Measurements from ENCODE around the gene ZNF708.
"Not testable (repeated sequence)": the region's sequence is repeated elsewhere in the genome, so short reads cannot be mapped to it uniquely, and the experiment has no call there.

Gene ZNF708

GRCh38 chr19:21321996-21322395 lies 7.2 kb downstream of the ZNF708 start:
- no peak overlapping the region for H3K27ac ChIP-seq (ENCODE audit: low read depth, low read length)
- peaks cover 8% of the 10 kb centered on the region for H3K4me1 ChIP-seq (ENCODE audit: control insufficient read depth, insufficient read depth, low read length, unreplicated experiment)
- no peak overlapping the region for H3K4me3 ChIP-seq (ENCODE audit: low read depth, low read length)
- H3K79me2 ChIP-seq (ENCODE audit: control insufficient read depth, insufficient read depth, low read length, unreplicated experiment) = peaks cover 75% of the 10 kb centered on the region
- H3K36me3 ChIP-seq (ENCODE audit: insufficient read depth, low read length) = peaks cover 11% of the 10 kb centered on the region; the same call in 1 of the 2 replicates
- H2AFZ ChIP-seq (ENCODE audit: low read length, unreplicated experiment) = no peak overlapping the region
- no peaks in the 10 kb centered on the region for H3K27me3 ChIP-seq (ENCODE audit: insufficient read depth, low read length)

DNA sequence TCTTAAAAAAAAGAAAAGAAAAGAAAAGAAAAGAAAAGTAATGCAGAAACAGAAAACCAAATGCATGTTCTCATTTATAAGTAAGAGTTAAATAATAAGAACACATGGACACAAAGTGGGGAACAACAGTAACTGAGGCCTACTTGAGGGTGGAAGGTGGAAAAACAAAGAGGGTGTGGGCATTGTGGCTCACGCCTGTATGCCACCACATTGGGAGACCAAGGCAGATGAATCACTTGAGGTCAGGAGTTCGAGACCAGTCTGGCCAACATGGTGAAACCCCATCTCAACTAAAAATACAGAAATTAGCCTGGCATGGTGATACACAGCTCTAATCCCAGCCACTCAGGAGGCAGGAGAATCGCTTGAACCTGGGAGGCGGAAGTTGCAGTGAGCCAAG lies 8.1 kb downstream of the ZNF708 start:
- H3K79me2 ChIP-seq (ENCODE audit: control insufficient read depth, insufficient read depth, low read length, unreplicated experiment) = peaks cover 70% of the 10 kb centered on the region
- peaks cover 8% of the 10 kb centered on the region for H3K4me1 ChIP-seq (ENCODE audit: control insufficient read depth, insufficient read depth, low read length, unreplicated experiment)
- no peak overlapping the region for H3K4me3 ChIP-seq (ENCODE audit: low read depth, low read length)
- H3K36me3 ChIP-seq (ENCODE audit: insufficient read depth, low read length) = peaks cover 6% of the 10 kb centered on the region; the same call in 1 of the 2 replicates
- no peak overlapping the region for H3K27ac ChIP-seq (ENCODE audit: low read depth, low read length)
- no peaks in the 10 kb centered on the region for H3K27me3 ChIP-seq (ENCODE audit: insufficient read depth, low read length)
- H2AFZ ChIP-seq (ENCODE audit: low read length, unreplicated experiment) = no peak overlapping the region

DNA sequence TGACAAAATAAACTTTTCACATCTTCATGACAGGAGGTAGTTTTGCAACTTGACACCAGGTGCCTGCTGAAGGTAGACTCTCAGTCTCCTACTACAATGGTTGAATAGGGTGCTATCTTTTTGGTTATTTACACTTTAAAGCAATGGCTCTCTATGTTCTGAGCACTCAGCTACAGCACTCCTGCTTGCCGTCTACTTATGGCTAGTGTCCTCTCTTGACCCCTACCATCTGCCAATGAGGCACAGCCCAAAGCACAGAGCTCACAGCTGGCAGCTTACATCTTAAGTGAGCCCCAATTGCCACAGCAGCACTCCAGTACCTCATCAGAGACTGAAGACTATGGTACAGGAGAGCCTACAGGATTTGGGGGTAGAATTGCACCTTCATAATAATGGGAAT lies 11.4 kb downstream of the ZNF708 start:
- no peaks in the 10 kb centered on the region for H3K27me3 ChIP-seq (ENCODE audit: insufficient read depth, low read length)
- H3K4me3 ChIP-seq (ENCODE audit: low read depth, low read length) = no peak overlapping the region
- peaks cover 15% of the 10 kb centered on the region for H3K4me1 ChIP-seq (ENCODE audit: control insufficient read depth, insufficient read depth, low read length, unreplicated experiment)
- no peak overlapping the region for H3K27ac ChIP-seq (ENCODE audit: low read depth, low read length)
- no peak overlapping the region for H2AFZ ChIP-seq (ENCODE audit: low read length, unreplicated experiment)
- H3K79me2 ChIP-seq (ENCODE audit: control insufficient read depth, insufficient read depth, low read length, unreplicated experiment) = peaks cover 53% of the 10 kb centered on the region
- no peaks in the 10 kb centered on the region for H3K36me3 ChIP-seq (ENCODE audit: insufficient read depth, low read length)

DNA sequence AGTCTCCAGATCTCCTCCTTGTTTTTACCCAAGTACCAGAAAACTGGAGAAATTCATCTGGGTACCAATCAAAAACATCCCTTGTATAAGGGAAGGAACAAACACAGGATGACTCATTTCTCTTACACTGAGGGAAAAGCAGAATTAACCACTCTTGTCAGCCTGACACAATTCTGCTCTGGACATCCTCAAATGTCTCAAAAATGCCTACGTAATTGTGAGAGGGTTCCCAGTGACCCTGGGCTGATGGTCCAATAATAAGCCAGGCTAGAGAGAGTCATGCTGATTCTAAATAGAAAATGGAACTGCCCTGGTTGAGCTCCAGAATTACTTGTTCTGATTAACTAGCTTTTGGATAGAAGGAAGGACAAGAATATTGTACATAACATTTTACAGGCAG lies 14.5 kb downstream of the ZNF708 start:
- peaks cover 7% of the 10 kb centered on the region for H3K4me1 ChIP-seq (ENCODE audit: control insufficient read depth, insufficient read depth, low read length, unreplicated experiment)
- H2AFZ ChIP-seq (ENCODE audit: low read length, unreplicated experiment) = no peak overlapping the region
- H3K4me3 ChIP-seq (ENCODE audit: low read depth, low read length) = no peak overlapping the region
- no peak overlapping the region for H3K27ac ChIP-seq (ENCODE audit: low read depth, low read length)
- no peaks in the 10 kb centered on the region for H3K27me3 ChIP-seq (ENCODE audit: insufficient read depth, low read length)
- peaks cover 47% of the 10 kb centered on the region for H3K79me2 ChIP-seq (ENCODE audit: control insufficient read depth, insufficient read depth, low read length, unreplicated experiment)
- H3K36me3 ChIP-seq (ENCODE audit: insufficient read depth, low read length) = no peaks in the 10 kb centered on the region

DNA sequence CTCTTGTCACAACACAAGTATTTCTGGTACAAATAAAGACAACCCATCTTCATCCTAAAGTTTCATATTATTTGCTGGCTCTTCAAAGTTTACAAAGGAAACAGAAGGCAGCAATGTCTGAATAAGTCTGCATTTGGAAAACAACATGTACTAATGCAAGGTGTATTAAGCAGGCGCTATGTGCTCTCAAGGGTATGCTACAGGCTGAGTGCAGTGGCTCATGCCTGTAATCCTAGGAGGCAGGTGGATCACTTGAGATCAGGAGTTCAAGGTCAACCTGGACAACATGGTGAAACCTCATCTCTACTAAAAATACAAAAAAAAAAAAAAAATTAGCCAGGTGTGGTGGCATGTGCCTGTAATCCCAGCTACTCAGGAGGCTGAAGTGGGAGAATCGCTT lies 16.4 kb downstream of the ZNF708 start:
- not testable (repeated sequence) for H2AFZ ChIP-seq (ENCODE audit: low read length, unreplicated experiment); H3K27ac ChIP-seq (ENCODE audit: low read depth, low read length); H3K4me1 ChIP-seq (ENCODE audit: control insufficient read depth, insufficient read depth, low read length, unreplicated experiment); H3K36me3 ChIP-seq (ENCODE audit: insufficient read depth, low read length); H3K27me3 ChIP-seq (ENCODE audit: insufficient read depth, low read length); H3K4me3 ChIP-seq (ENCODE audit: low read depth, low read length)
- H3K79me2 ChIP-seq (ENCODE audit: control insufficient read depth, insufficient read depth, low read length, unreplicated experiment) = peaks cover 35% of the 10 kb centered on the region

GRCh38 chr19:21308773-21309172 lies 20.4 kb downstream of the ZNF708 start:
- H3K27ac ChIP-seq (ENCODE audit: low read depth, low read length) = no peak overlapping the region
- H3K79me2 ChIP-seq (ENCODE audit: control insufficient read depth, insufficient read depth, low read length, unreplicated experiment) = peaks cover 18% of the 10 kb centered on the region
- H3K27me3 ChIP-seq (ENCODE audit: insufficient read depth, low read length) = no peaks in the 10 kb centered on the region
- H2AFZ ChIP-seq (ENCODE audit: low read length, unreplicated experiment) = no peak overlapping the region
- no peaks in the 10 kb centered on the region for H3K4me1 ChIP-seq (ENCODE audit: control insufficient read depth, insufficient read depth, low read length, unreplicated experiment)
- H3K36me3 ChIP-seq (ENCODE audit: insufficient read depth, low read length) = peaks cover 20% of the 10 kb centered on the region
- H3K4me3 ChIP-seq (ENCODE audit: low read depth, low read length) = no peak overlapping the region

DNA sequence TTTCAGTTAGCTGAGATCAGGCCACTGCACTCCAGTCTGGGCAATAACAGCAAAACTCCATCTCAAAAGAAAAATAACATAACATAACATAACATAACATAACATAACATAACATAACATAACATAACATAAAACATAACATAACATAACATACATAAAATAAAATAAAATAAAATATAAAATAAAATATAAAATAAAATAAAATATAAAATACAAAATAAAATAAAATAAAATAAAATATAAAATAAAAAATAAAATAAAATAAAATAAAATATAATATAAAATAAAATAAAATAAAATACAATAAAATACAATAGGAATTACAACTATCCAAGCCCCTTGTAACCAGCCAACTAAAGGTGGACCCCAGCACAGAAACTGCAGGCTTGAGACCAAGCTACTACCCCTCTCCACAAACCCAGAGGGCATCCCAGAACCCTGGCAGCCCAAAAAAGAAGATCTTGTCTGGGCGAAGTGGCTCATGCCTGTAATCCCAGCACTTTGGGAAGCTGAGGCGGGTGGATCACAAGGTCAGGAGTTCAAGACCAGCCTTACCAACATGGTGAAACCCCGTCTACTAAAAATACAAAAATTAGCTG lies 22.2 kb downstream of the ZNF708 start:
- Histone ChIP-seq H3K36me3 (ENCODE audit: insufficient read depth, low read length) (peaks cover 20% of the 10 kb centered on the region), H3K79me2 (ENCODE audit: control insufficient read depth, insufficient read depth, low read length, unreplicated experiment) (peaks cover 11% of the 10 kb centered on the region)
- H3K27me3 ChIP-seq (ENCODE audit: insufficient read depth, low read length); H2AFZ ChIP-seq (ENCODE audit: low read length, unreplicated experiment); H3K27ac ChIP-seq (ENCODE audit: low read depth, low read length); H3K4me3 ChIP-seq (ENCODE audit: low read depth, low read length); H3K4me1 ChIP-seq (ENCODE audit: control insufficient read depth, insufficient read depth, low read length, unreplicated experiment): not testable (repeated sequence)

- not testable (repeated sequence) for H2AFZ ChIP-seq (ENCODE audit: low read length, unreplicated experiment); H3K4me1 ChIP-seq (ENCODE audit: control insufficient read depth, insufficient read depth, low read length, unreplicated experiment); H3K27ac ChIP-seq (ENCODE audit: low read depth, low read length); H3K27me3 ChIP-seq (ENCODE audit: insufficient read depth, low read length); H3K79me2 ChIP-seq (ENCODE audit: control insufficient read depth, insufficient read depth, low read length, unreplicated experiment); H3K4me3 ChIP-seq (ENCODE audit: low read depth, low read length)
- H3K36me3 ChIP-seq (ENCODE audit: insufficient read depth, low read length) = peaks cover 35% of the 10 kb centered on the region
Observed at GRCh38 chr19:21293768-21294167, 35.4 kb downstream of the ZNF708 start.

DNA sequence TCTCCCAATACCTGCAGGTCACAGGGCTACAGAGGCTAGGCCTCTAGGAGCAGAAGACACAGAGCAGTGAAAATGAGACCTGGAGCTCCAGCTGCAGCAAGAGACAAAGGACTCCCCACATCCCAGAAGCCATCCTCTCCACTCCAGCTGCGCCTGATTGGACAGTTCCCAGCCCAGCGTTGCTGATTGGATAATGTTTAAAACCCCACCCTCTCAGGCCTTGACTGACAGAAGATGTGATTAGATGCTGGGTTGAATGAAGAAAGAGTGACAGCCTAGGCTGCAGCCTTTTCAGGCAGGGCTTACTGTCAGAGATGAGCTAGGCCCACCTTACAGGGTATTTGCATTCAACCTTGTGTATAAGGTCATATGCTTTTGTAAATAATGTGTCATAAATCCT lies 59.4 kb downstream of the ZNF708 start:
- H3K36me3 ChIP-seq (ENCODE audit: insufficient read depth, low read length) = no peaks in the 10 kb centered on the region
- no peak overlapping the region for H3K27ac ChIP-seq (ENCODE audit: low read depth, low read length)
- H3K4me1 ChIP-seq (ENCODE audit: control insufficient read depth, insufficient read depth, low read length, unreplicated experiment) = no peaks in the 10 kb centered on the region
- no peak overlapping the region for H3K4me3 ChIP-seq (ENCODE audit: low read depth, low read length)
- no peaks in the 10 kb centered on the region for H3K27me3 ChIP-seq (ENCODE audit: insufficient read depth, low read length)
- no peak overlapping the region for H2AFZ ChIP-seq (ENCODE audit: low read length, unreplicated experiment)
- no peaks in the 10 kb centered on the region for H3K79me2 ChIP-seq (ENCODE audit: control insufficient read depth, insufficient read depth, low read length, unreplicated experiment)

GRCh38 chr19:21264891-21265290 lies 64.3 kb downstream of the ZNF708 start:
- Histone ChIP-seq H3K27me3 (ENCODE audit: insufficient read depth, low read length) (no peaks in the 10 kb centered on the region), H3K27ac (ENCODE audit: low read depth, low read length) (no peak overlapping the region), H3K36me3 (ENCODE audit: insufficient read depth, low read length) (no peaks in the 10 kb centered on the region), H3K4me3 (ENCODE audit: low read depth, low read length) (no peak overlapping the region), H3K4me1 (ENCODE audit: control insufficient read depth, insufficient read depth, low read length, unreplicated experiment) (no peaks in the 10 kb centered on the region), H2AFZ (ENCODE audit: low read length, unreplicated experiment) (no peak overlapping the region), H3K79me2 (ENCODE audit: control insufficient read depth, insufficient read depth, low read length, unreplicated experiment) (no peaks in the 10 kb centered on the region)

GRCh38 chr19:21264416-21264815 lies 64.8 kb downstream of the ZNF708 start:
- no peaks in the 10 kb centered on the region for H3K36me3 ChIP-seq (ENCODE audit: insufficient read depth, low read length)
- no peaks in the 10 kb centered on the region for H3K4me1 ChIP-seq (ENCODE audit: control insufficient read depth, insufficient read depth, low read length, unreplicated experiment)
- no peak overlapping the region for H3K4me3 ChIP-seq (ENCODE audit: low read depth, low read length)
- H3K27me3 ChIP-seq (ENCODE audit: insufficient read depth, low read length) = no peaks in the 10 kb centered on the region
- no peaks in the 10 kb centered on the region for H3K79me2 ChIP-seq (ENCODE audit: control insufficient read depth, insufficient read depth, low read length, unreplicated experiment)
- H3K27ac ChIP-seq (ENCODE audit: low read depth, low read length) = no peak overlapping the region
- no peak overlapping the region for H2AFZ ChIP-seq (ENCODE audit: low read length, unreplicated experiment)
